GM18873 (cell line): ENCODE data around the gene FOXS1.
"Not testable (repeated sequence)": the region's sequence is repeated elsewhere in the genome, so short reads cannot be mapped to it uniquely, and the experiment has no call there.

ENCODE experiments used
- ATAC-seq: cut with Tn5 transposase; IDR thresholded peaks from one replicate; pipeline ENCODE4 v1.9.1; 2021; ENCODE audit warnings: mild to moderate bottlenecking, moderate library complexity, moderate number of reproducible peaks; ENCODE audit not compliant: unreplicated experiment, low FRiP score

The FOXS1 gene

DNA sequence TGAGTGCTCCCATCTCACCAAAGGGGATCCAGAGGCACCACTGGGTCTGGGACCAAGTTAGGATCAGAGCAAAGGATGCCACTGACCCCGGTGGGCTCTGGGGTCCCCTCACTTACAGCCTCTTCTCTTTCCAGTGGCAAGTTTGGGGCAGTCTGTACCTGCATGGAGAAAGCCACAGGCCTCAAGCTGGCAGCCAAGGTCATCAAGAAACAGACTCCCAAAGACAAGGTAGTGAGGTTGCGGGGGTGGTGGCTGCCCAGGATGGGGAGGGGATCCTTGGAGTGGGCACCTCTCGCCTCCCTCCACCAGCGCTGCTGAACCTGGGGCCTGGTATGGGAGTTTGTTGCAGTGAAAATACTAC is 21.3 kb downstream of the FOXS1 start:
- ATAC-seq = no peak

DNA sequence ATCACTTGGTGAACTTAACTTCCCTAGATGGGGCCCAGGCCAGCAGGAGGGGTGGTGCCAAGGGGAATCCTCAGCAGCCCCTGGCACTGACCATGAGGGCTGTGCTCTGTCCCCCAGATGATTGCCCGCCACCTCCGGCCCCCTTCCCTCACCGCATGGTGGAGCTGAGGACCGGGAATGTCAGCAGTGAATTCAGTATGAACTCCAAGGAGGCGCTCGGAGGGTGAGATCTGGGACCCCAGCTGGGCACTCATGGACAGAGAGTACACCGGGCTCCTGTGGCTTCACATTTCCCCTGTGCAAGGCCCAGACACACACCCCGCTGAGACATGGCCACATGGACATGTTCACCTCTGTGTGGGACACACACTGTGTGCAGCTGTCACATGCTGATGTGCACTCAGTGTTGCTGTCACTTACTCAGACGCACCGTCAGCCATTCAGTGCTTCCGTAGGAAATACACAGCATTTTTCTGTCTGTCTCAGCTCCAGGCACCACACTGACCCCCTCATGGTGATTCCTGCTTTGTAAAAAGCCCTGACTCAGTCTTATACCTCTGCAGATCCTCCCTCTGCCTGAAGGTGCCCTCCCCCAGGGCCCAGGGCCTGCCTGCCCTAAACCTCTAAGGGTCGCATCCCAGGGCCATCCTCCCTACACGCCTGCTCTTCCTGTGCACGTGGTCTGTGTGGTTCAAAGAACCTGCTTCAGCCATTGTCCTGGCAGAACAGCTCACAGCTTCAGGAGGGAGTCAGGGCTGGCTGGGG is 21.9 kb downstream of the FOXS1 start:
- ATAC-seq = no peak

DNA sequence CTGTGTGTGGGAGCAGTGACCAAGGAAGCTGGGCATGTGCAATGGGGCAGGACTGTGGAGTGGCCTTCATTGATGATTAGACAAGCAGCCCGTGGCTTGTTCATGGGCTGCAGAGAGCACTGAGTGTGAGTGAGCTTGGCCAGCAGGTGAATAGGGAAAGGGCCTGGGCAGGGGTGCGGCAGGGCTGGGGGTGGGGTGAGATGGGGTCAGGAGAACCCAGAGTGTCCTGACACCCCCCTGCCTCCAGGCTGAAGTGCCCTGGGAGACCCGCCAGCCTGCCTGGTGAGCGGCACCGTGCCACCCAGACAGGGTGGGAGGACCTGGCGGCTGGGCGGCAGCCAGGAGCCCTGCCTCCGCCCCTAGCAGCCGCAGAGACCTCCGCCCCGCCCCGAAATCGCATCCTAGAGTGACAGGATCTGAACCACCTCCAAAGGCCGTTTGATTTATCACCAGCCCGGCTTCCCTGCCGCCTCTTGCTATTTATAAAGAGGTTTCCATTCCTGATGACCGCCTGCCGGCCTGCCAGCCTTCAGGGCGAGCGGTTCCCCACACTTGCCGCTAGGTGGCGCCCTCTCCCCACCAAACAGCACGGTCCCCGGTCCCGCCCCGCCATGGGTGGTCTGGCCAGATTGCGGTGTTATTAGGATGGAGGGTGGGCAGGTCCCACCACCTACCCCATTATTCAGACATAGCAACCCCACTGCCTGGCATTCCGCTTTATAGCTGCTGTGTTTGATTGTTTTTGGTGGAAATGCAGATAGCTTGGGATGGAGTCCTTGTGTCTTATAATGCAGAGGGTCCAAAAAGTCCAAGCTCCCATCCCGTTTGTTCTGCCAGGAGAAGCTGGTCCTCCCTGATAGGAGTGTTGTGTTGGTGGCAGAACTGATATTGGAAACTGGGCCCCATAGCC is 22.7 kb downstream of the FOXS1 start:
- ATAC-seq = no peak

GRCh38 chr20:31821427-31821826 is 24.0 kb downstream of the FOXS1 start:
- ATAC-seq = no peak

GRCh38 chr20:31820228-31820627 is 25.2 kb downstream of the FOXS1 start:
- no peak for ATAC-seq

DNA sequence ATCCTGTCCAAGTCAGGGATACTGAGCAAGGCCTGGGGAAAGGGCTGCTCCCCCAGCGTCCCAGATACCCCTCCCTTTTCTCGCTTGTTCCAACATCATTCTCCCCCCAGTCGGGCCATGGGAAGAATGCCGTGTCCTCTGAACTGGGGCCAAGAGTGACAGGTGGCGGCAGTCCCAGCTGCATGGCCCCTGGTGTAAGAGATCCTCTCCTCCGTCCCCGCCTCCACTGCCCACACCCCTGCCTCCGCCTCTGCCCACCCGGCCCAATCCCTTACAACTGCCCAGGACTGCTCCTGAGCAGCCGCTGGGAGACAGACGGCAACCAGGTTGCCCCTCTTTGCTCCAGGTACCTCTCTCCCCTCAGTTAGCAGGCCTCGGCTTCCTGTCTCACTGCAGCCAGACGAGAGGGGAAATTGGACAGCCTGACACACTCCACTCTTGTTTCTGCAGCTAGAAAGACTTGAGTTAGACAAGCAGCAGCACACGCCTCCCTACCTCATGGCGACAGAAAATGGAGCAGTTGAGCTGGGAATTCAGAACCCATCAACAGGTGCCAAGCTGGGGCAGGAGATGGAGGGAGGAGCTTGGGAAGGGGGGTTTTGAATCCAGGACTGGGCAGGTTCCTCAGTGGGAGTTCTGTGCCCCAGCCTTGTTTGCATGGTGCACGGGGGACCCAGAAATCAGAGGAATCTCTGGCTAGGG is 26.2 kb downstream of the FOXS1 start, which contains the start of gene MYLK2:
TSS of gene MYLK2 (plus strand) at position 274 of the 702 bp plus-strand sequence. CDS start at position 499, 225 bp downstream.
- ATAC-seq = no peak

- no peak for ATAC-seq
Measured at GRCh38 chr20:31818376-31818908, 27.0 kb downstream of the FOXS1 start.

DNA sequence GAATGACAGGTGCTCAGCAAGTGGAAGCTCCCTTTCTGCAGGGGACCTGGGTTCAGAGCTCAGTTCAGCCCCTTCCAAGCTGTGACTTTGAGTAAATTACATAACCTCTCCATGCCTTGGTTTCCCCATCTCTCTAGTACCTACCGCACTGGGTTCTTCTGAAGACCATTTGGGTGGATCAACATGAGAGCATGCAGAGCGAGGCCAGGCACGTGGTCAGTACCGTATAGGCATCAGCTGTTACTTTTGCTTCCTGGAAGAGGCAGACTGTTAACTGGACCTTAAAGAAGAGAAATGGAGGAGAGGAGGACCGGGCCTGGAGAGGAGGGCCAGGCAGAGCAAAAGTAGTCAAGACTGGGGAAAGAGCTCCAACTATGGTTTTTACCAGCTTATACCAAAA is 27.9 kb downstream of the FOXS1 start:
- no peak for ATAC-seq

DNA sequence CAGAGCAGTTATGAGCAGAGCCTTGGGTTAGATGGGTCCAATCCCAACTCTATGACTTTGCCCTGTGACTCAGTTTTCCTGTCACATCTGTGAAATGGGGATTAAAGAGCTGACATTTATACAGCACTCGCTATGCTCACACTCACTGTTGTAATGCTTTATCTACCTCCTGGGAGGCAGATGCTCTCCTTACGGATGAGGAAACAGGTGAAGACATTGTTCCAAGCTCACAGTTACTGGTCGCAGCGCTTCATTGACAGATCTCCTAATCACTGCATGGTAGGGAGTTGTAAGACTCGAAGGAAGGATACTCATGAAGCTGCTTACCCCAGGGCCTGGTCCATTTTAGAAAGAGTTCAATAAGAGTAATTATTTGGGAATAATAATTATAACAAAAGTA is 29.2 kb downstream of the FOXS1 start:
- no peak for ATAC-seq

GRCh38 chr20:31815408-31816188 is 29.8 kb downstream of the FOXS1 start:
- ATAC-seq = no peak

GRCh38 chr20:31814142-31814541 is 31.3 kb downstream of the FOXS1 start:
- not testable (repeated sequence) for ATAC-seq

- no peak for ATAC-seq
Measured at GRCh38 chr20:31813611-31814010, 31.8 kb downstream of the FOXS1 start.

DNA sequence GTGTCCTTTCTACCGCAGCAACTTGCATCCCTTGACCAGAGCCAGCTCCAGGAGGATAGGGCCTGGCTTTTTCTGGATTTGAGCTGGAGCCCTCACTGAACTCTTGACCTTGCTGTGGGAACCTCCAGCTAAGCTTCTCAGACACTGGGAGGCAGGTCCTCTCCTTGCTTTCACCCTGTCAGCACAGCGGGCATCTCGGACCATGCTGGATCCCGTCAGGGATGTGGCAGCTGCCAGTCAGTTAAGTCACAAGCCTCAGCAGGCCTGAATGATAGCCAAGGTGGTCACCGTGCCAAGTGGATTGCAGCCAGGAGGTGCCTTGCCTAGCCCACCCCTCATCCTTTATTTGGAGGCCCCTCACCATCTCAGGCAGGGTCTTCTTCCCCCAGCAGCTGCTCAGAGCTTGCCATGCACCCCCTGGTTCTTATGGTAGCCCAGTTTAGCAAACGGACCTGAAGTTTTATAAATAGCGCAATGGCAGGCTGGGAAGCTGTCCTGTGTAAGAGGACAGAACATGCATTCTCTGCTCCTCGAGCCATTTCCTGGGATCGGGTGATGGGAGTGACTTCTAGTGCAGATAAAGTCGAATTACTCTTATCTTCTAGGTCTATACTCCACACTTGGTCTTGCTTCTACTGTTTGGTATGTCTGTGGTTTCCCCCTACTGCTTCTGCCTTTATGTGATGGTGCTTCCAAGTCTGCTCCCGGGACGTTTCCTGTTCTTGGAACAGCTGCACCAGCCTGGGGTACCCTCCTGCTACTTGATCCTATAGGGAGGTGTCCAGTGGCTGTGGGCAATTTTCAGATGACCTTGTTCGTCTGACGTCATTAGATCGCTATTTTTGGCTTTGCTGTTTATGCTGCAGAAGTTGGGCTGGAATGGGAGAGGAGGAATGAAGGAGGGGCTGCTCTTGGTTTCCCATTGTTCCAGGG is 33.3 kb downstream of the FOXS1 start:
- ATAC-seq = no peak

GRCh38 chr20:31811198-31811597 is 34.2 kb downstream of the FOXS1 start:
- no peak for ATAC-seq

GRCh38 chr20:31809661-31810060 is 35.7 kb downstream of the FOXS1 start:
- no peak for ATAC-seq

DNA sequence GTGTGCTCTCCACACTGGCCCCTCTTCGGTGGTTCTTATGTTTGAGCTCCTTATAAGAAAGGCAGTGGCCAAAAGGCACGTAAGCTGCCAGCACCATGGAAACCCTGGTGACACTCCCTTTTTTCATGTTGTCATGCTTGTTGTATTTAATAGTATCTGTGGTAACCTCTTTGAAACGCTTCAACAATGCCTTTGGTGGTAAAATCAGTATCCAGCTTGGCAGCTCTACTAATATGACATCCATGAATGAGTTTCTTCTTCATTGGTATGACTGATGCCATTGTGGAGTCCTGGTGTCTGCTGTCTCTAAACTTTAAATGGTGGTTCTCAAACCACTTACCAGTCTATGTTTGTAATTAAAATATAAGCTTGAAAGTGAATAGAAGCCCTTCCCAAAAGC is 36.9 kb downstream of the FOXS1 start:
- ATAC-seq = no peak

GRCh38 chr20:31806564-31807355 is 38.6 kb downstream of the FOXS1 start:
- ATAC-seq = no peak
